HG03460 (cell line): ENCODE results near the gene BRD7.

Experiments used
- ATAC-seq: cut with Tn5 transposase; IDR thresholded peaks from one replicate; pipeline ENCODE4 v1.9.1; 2021; ENCODE audit not compliant: unreplicated experiment

Gene BRD7

GRCh38 chr16:50390371-50390771 is 21.6 kb upstream of the BRD7 start:
- ATAC-seq: no peak

- ATAC-seq: no peak
Measured at GRCh38 chr16:50389900-50390299, 21.1 kb upstream of the BRD7 start.

DNA sequence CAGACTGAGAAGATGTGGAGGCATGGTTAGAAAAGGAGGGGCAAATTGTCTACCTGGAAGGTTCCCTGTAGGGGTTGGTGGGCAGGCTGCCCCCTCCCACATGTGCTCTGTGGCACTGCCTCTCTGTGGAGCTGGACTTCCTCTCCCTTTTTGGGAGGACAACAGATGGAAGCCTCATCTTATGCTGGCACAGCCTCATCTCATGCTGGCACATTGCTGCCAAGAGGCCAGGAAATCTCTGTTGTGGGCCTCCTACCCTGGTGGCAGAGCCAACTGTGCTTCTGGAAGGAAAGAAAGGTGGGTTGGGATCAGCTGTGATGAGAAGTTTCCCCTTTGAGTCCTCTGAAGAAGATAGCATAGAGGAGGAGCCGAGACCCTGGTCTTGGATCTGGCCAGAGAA is 19.7 kb upstream of the BRD7 start:
- ATAC-seq: no peak

GRCh38 chr16:50386774-50387173 is 18.0 kb upstream of the BRD7 start:
- no peak for ATAC-seq

- ATAC-seq: no peak
Measured at GRCh38 chr16:50386139-50386538, 17.4 kb upstream of the BRD7 start.

DNA sequence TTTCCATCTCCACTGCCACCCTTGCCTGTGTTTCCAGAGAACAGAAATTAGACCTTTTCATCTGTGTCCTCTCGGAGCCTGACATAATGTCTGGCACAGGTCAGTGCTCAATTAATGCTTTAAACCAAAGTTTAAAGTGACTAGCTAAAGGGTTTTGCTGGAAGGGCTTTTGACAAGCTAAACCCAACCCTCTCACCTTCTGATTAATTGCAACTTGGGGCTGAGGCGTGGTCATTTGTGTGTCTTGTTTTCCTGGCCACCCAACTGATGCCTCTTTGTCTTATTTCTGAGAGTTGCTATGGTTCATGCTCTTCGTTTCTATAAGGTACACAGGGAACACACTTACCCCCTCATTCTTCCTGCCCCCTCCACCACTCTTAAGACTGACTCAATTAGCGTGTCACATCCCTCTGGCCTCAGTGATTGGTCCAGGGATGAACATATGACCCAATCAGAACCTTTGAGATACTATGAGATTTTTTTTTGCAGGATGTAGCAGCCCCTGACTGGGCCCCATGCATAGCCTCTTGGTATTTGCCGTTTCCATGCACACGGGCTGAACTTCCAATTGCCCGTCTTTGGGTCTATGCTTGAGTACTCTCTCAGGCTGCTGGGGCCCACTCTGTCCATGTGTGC is 15.8 kb upstream of the BRD7 start:
- no peak for ATAC-seq

DNA sequence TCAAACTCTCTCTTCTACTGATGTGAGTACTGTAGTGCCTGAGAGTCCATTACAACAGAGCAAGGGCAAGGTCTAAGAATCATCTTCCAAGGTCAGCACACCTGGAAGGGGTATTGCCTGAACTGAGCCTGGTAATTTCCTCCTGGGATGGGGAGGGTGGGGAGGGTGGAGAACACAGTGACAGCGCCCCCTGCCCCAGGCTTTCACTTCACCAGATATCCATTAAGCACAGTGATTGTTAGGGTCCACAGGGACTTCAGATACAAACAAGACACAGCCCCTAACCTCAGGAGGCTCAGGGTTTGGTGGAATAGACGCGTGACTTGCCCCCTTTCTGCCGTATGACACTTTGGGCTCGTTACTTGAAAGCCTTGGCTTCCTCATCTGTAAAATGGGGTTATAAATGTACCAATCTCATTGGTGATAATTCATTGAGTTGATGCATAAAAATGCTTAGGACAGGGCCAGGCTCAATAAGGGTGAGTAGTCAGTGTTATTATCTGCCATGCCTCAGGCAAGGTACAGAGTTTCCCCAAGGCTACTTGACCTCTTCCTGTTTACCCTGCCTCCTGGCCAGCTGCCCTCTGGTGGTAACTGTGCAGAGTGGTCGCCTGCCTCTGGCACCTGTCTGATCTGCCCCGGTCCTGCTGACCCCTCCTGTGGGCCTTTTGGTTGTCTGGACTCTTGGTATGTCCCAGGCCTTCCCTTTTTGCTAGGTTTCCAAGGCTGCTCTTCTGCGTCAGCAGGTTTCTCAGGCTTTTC is 13.1 kb upstream of the BRD7 start:
- no peak for ATAC-seq

DNA sequence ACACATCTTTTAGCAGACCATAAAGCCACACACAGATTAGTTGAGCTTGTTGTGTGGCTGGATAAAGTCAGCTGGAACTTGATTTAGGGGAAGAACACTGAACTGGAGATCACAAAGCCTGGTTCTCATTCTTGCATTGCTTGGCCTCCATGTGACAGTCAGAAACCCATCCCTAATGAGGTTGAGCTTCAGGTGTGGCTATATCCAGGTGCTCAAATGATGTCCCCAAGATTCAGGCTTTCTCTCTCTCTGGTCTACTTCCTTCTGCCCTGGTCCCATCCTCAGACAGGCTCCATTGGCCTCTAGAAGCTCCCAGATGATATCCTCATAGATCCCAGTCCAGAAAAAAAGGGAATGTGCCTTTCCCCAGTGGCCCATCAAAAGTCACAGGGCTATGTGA is 9.6 kb upstream of the BRD7 start:
- no peak for ATAC-seq

DNA sequence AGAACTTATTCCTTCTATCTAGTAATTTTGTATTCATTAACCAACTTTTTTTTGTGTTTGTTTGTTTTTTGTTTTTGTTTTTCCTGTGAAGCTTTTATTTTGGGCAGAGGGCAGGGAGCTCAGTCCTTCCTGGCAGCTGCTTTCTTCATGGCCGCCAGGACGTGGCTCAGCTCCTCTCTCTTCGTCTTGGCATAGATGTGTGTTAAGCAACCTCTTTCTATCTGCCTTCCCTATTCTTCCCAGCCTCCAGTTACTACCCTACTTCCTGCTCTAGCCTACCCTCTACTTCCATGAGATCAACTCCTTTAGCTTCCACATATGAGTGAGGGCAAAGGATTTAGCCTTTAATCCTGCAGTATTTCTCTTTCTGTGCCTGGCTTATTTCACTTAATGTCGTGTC is 8.2 kb upstream of the BRD7 start:
- no peak for ATAC-seq

GRCh38 chr16:50373780-50374179 is 5.0 kb upstream of the BRD7 start:
- ATAC-seq: no peak

DNA sequence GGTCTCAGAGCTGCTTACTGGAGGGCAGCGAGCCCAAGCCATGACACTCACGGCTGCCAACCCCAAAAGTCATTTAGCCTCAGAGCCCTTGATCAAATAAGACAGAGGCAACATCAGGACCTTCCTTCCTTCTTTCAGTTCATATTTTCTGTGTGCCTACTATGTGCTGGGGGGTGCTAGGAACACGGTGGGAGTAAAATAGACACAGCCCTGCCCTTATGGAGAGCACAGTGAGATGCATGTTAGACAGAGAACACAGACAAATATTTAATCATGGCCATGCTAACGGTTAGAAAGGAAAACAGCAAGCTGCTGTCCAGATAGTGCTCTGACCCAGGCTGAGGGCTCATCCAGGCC is 4.5 kb upstream of the BRD7 start:
- ATAC-seq: no peak

- ATAC-seq: no peak
Measured at GRCh38 chr16:50372611-50373344, 4.0 kb upstream of the BRD7 start.

- ATAC-seq: no peak
Measured at GRCh38 chr16:50371936-50372595, 3.3 kb upstream of the BRD7 start.

- ATAC-seq: no peak
Measured at GRCh38 chr16:50371036-50371716, 2.4 kb upstream of the BRD7 start.

GRCh38 chr16:50369133-50369804 is 481 bp upstream of the BRD7 start:
- no peak for ATAC-seq

GRCh38 chr16:50367777-50368409 is 895 bp downstream of the BRD7 start:
- ATAC-seq: no peak

- ATAC-seq: no peak
Measured at GRCh38 chr16:50365791-50366575, 2.8 kb downstream of the BRD7 start.

DNA sequence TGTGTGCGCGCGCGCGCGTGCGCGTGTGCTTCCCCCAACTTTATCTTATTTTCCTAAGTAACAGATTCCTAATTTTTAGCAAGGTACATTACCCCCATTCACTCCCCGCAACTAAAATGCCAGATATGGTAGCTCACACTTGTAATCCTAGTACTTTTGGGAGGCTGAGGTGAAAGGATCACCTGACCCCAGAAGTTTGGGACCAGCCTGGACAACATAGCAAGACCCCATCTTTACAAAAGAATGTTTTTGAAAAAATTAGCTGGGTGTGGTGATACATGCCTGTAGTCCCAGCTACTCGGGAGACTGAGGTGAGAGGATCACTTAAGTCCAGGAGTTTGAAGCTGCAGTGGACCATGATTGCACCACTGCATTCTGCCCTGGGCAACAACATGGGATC is 5.1 kb downstream of the BRD7 start:
- ATAC-seq: no peak

GRCh38 chr16:50360779-50361178 is 8.0 kb downstream of the BRD7 start:
- ATAC-seq: no peak
